H54 (cell line): Measurements from ENCODE around the gene PTPRK.
A peak's percentile ranks its signal among the peaks of the same experiment; 100 is the strongest.

Experiments used
- DNase-seq: peaks from one replicate; pipeline ENCODE4 v3.0.0; 2011; ENCODE audit warnings: low spot score, mixed read lengths; ENCODE audit not compliant: insufficient read length
- FAIRE-seq: peaks from 3 replicates; lab custom pipeline; 2011; peaks lifted over from hg19 to GRCh38; lab: Jason Lieb, UNC
- POLR2A ChIP-seq: IDR thresholded peaks from 2 replicates; pipeline ENCODE4 v1.6.1; 2011; ENCODE audit warnings: low read depth, mild to moderate bottlenecking, low read length

The PTPRK gene

GRCh38 chr6:128242765-128243403 is 277.5 kb downstream of the PTPRK start:
- DNase-seq (no peak), FAIRE-seq (no peak)
- TF ChIP-seq POLR2A: no peak

GRCh38 chr6:128241216-128241615 is 279.2 kb downstream of the PTPRK start:
- no peak for DNase-seq
- no peak for TF ChIP-seq POLR2A
- no peak for FAIRE-seq

GRCh38 chr6:128240024-128240428 is 280.4 kb downstream of the PTPRK start:
- TF ChIP-seq POLR2A: no peak
- DNase-seq (no peak), FAIRE-seq (no peak)

- no peak for DNase-seq
- no peak for FAIRE-seq
- no peak for TF ChIP-seq POLR2A
Measured at GRCh38 chr6:128239146-128239545, 281.3 kb downstream of the PTPRK start.

GRCh38 chr6:128238225-128238624 is 282.2 kb downstream of the PTPRK start:
- FAIRE-seq: no peak
- TF ChIP-seq POLR2A: no peak
- DNase-seq: no peak

- DNase-seq (no peak), FAIRE-seq (no peak)
Measured at GRCh38 chr6:128235556-128235955, 284.8 kb downstream of the PTPRK start.

GRCh38 chr6:128233531-128233930 is 286.9 kb downstream of the PTPRK start:
- FAIRE-seq: no peak

More at GRCh38 chr6:128235556-128235955, 284.8 kb downstream of the PTPRK start:
- TF ChIP-seq POLR2A: no peak

GRCh38 chr6:128230267-128230989 is 290.0 kb downstream of the PTPRK start:
- no peak for DNase-seq
- no peak for TF ChIP-seq POLR2A
- FAIRE-seq: no peak

More at GRCh38 chr6:128233531-128233930, 286.9 kb downstream of the PTPRK start:
- no peak for DNase-seq
- no peak for TF ChIP-seq POLR2A

GRCh38 chr6:128225612-128226011 is 294.8 kb downstream of the PTPRK start:
- FAIRE-seq: no peak
- no peak for DNase-seq
- no peak for TF ChIP-seq POLR2A

GRCh38 chr6:128216917-128217316 is 303.5 kb downstream of the PTPRK start:
- no peak for FAIRE-seq
- DNase-seq: no peak
- no peak for TF ChIP-seq POLR2A

GRCh38 chr6:128209771-128210170 is 310.6 kb downstream of the PTPRK start:
- FAIRE-seq: peak; percentile 88
- no peak for TF ChIP-seq POLR2A
- DNase-seq: peak; percentile 6

- FAIRE-seq: peak; percentile 50
- no peak for DNase-seq
- no peak for TF ChIP-seq POLR2A
Measured at GRCh38 chr6:128208851-128209580, 311.4 kb downstream of the PTPRK start.

- no peak for TF ChIP-seq POLR2A
- DNase-seq (no peak), FAIRE-seq (no peak)
Measured at GRCh38 chr6:128208078-128208477, 312.3 kb downstream of the PTPRK start.

GRCh38 chr6:128206610-128207426 is 313.6 kb downstream of the PTPRK start:
- DNase-seq (no peak), FAIRE-seq (no peak)

More at GRCh38 chr6:128206610-128207426, 313.6 kb downstream of the PTPRK start:
- TF ChIP-seq POLR2A: no peak
